A549 (cell line): Measurements from ENCODE around the gene CARD11.

Experiments used
- CBX2 ChIP-seq: fragments of 200-600 bp; sonication (generic); IDR thresholded peaks from 2 replicates; pipeline ENCODE4 v1.6.1; 2016; ENCODE audit warnings: low read depth, mild to moderate bottlenecking, borderline replicate concordance
- CHD2 ChIP-seq: fragments of 150-350 bp; IDR thresholded peaks from 2 replicates; pipeline ENCODE4 v1.6.1; 2014; ENCODE audit warnings: low read length; ENCODE audit not compliant: partially characterized antibody
- CTCF ChIP-seq: fragments of >200 bp; sonication (Bioruptor Twin); formaldehyde crosslinking; IDR thresholded peaks from 3 replicates; pipeline ENCODE4 v1.5.1; 2016
- FOSB ChIP-seq: fragments of 250-450 bp; sonication (Bioruptor Pico); IDR thresholded peaks from 2 replicates; pipeline ENCODE4 v1.5.0; 2020; ENCODE audit warnings: mild to moderate bottlenecking, moderate library complexity
- JUN ChIP-seq, 2 experiments: fragments of >200 bp; sonication (Bioruptor Twin); formaldehyde crosslinking; IDR thresholded peaks; 2 replicates in 1 of 2; 3 replicates in 1 of 2; pipeline ENCODE4 v1.6.1; 2016 to 2017
- POLR2A ChIP-seq: IDR thresholded peaks from 2 replicates; pipeline ENCODE4 v1.6.1; 2012; ENCODE audit warnings: mild to moderate bottlenecking, low read length
- TF ChIP-seq, protein P1 (sequence below): fragments of 450-650 bp; IDR thresholded peaks from 2 replicates; pipeline ENCODE4 v1.6.1; 2014; ENCODE audit warnings: antibody characterized with exemption
- TF ChIP-seq, protein P2 (sequence below): IDR thresholded peaks from 2 replicates; pipeline ENCODE4 v1.6.1; 2012

DNA sequence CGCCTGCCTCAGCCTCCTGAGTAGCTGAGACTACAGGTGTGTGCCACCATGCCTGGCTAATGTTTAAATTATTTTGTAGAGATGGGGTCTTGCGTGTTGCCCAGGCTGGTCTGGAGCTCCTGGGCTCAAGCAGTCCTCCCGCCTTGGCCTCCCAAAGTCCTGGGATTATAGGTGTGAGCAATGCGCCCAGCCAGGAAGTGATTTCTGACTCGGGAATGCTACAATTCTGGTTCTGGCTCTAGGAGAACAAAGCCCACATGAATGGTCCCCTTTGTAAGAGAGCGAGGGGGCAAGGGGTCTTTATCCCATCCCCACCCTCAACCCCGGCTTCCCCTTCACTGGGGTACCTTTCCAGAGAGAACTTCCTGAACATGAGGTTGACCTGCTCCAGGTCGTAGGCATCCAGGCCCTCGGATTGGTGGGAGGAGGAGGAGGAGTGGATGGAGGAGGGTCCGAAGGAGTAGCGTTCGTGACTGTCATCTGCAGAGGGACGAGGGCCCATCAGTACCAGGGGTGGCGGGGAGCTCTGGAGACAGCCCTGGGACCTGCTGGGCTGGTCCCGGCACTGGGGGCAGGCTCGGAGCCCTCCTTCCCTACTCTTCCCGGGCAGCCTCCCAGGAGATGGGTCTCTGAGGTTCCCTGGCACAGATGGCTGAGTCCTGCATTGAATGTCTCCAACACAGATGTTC is 119.6 kb downstream of the CARD11 start:
- TF ChIP-seq CTCF (no peak), CHD2 (no peak), CBX2 (no peak), POLR2A (no peak), FOSB (CRISPR knock-in tag) (no peak), JUN (IDR thresholded peaks at IDR 0.05) (no peak)
- TF ChIP-seq, protein P1, sequence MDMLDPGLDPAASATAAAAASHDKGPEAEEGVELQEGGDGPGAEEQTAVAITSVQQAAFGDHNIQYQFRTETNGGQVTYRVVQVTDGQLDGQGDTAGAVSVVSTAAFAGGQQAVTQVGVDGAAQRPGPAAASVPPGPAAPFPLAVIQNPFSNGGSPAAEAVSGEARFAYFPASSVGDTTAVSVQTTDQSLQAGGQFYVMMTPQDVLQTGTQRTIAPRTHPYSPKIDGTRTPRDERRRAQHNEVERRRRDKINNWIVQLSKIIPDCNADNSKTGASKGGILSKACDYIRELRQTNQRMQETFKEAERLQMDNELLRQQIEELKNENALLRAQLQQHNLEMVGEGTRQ: no peak
- TF ChIP-seq, protein P2, sequence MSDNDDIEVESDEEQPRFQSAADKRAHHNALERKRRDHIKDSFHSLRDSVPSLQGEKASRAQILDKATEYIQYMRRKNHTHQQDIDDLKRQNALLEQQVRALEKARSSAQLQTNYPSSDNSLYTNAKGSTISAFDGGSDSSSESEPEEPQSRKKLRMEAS: no peak
